GM10847 (cell line): ENCODE results near the gene DBH.

ENCODE experiments used
- POLR2A ChIP-seq: IDR thresholded peaks from 2 replicates; pipeline ENCODE4 v1.6.1; 2011; ENCODE audit not compliant: insufficient read length; ENCODE audit errors: extremely low read depth

The DBH gene

DNA sequence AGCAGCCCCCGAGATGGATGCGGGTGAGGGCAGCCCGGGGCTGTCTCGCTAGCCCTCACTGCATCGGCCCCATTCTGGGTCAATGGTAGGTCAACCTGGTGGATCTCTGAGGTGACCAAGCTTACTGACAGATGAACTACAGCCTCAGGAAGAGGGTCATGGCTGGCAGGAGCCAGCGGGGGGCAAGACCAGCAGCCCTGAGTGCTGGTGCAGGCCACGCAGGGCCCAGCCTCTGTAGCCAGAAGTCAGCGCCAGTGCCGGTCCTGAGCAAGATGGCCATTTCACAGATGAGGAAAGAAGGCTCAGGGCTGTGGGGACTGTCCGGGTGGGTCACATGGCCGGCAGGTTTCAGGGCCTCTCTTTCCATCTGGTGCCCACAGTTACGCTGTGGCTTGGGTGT is 5.1 kb upstream of the DBH start:
- no peak for TF ChIP-seq POLR2A

DNA sequence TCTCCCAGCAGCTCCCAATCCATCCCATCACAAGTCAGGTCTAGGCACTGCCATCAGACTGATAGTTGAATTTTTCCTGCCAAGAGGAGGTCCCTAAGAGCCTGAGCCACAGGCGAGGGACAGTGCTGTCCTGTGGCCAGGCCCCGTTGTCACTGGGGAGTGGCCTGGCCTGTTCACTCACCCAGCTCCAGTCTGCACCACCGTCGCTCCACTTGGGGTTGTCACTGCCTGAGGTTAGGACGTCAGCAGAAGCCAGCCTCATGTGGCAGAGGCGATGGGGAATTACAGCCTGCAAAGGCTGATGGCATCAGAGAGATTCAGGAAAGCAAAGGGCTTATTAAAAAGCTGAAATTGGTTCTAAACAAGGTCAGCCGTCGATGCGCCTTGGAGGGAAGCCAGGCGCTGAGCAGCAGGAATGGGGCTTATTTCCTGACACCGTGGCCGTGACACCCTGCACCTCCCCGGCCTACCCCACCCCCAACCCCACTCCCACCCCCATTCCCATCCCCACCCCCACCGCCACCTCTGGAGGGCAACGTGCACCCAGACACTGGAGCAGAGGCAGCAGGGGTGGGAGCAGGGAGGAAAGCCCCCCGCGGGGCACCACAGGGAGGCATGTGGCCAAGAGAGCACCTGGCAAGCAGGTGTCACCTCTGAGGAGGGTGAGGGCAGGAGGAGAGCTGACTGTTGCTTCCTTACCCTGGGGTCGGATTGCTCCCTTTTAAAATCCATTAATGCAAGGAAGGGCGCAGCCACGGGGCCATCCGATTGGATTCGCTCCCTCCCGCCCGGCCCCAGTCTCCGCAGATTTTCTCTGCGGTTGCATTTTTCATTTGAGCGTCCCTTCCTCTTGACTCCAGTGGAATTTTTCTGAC is 3.1 kb upstream of the DBH start:
- no peak for TF ChIP-seq POLR2A

DNA sequence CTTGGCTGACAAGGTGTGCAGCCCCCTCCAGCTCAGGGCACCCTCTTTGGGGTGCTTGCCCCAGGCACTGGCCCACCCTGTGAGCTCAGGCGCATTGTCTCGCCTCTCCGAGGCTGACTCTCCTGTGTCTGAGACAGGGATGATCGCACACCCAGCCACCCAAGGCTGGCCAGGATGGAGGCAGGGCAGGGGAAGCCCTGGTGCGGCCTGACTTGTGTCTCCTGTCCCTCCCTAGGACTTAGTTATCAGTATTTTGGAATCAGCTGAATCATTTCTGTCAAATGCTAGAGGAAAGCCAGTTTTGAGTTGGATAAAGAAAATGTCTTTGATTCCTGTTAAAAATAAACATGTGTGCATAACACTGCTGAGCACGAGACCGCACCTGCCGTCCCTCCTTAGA is 2.5 kb upstream of the DBH start:
- TF ChIP-seq POLR2A: no peak

- no peak for TF ChIP-seq POLR2A
Measured at GRCh38 chr9:133634081-133634691, 2.0 kb upstream of the DBH start.

DNA sequence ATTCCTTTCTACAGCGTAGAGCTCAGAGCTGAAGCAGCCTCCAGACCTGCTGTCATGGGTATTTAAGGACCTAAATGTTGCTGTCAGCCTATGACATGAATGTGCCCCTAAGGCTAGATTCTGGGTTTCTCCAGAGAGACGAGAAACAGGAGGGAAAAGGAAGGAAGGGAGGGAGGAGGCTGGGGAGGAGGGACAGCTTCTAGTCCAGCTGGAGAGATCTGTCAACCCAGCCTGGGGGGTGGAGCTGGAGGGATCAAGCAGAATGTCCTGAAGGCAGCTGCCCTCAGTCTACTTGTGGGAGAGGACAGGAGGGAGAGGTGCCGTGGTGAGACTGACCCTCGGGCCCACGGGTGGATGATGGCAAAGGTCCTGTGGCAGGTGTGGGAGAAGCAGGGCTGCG is 1.1 kb upstream of the DBH start:
- TF ChIP-seq POLR2A: no peak

GRCh38 chr9:133636902-133637301 is 739 bp downstream of the DBH start:
- TF ChIP-seq POLR2A: no peak

GRCh38 chr9:133637451-133638055 is 1.4 kb downstream of the DBH start:
- TF ChIP-seq POLR2A: no peak

DNA sequence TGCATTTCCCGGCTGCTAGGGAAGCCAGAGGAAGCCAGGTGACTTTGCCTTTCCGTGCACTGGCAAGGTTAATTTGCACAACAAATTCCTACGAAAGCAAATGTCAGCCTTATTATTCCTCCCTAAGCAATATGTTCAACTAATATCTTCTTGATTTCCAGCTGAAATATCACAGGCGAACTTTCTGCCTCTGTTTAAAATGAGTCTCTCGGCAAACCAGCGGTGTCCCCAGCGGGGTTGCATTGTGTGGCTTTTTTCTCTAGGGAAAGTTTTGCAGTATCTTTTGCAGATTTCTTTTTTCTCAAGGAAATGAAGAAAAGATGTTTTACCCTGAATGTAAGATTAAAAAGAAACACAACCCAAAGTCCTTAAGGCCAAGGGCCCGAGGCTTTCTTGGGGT is 1.9 kb downstream of the DBH start:
- no peak for TF ChIP-seq POLR2A

- no peak for TF ChIP-seq POLR2A
Measured at GRCh38 chr9:133638711-133639110, 2.5 kb downstream of the DBH start.

GRCh38 chr9:133639613-133640012 is 3.5 kb downstream of the DBH start:
- no peak for TF ChIP-seq POLR2A

GRCh38 chr9:133640160-133640559 is 4.0 kb downstream of the DBH start:
- TF ChIP-seq POLR2A: no peak

GRCh38 chr9:133640580-133641395 is 4.6 kb downstream of the DBH start:
- no peak for TF ChIP-seq POLR2A

DNA sequence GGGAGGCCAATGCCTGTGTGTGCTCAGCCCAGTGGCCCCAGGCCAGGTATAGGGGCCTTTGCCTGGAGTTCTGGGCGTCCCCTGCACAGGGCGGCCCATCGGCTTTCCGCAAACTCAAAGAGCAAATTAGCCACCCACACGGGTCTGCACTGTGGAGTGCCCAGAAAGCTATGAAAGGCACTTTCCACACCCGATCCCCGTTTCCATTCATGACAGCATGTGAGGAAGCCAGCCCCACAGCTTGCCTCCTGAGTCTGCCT is 5.2 kb downstream of the DBH start:
- TF ChIP-seq POLR2A: no peak

GRCh38 chr9:133641861-133642595 is 5.9 kb downstream of the DBH start:
- no peak for TF ChIP-seq POLR2A
